Small intestine (tissue), 7 donors: Measurements from ENCODE around the gene LZTS3. TPM values are rescaled to one million over a fixed set of nuclear protein-coding genes. Genes with fewer than 3 reads are reported as not detected.

ENCODE experiments used
- DNase-seq, 2 donors: peaks; one replicate each; pipeline versions ENCODE4 v3.0.0 to v3.0.0-alpha.2; 2013
- FAIRE-seq: peaks from 2 replicates; lab custom pipeline; 2012; peaks lifted over from hg19 to GRCh38; lab: Jason Lieb, UNC
- H3K27ac ChIP-seq, 3 donors: one replicate each; pipeline ENCODE4 v1.5.1; 2013; ENCODE audit warnings: low read length in 2 of 3, mild to moderate bottlenecking in 2 of 3, control low read depth in 1 of 3, inconsistent platforms in 1 of 3, low read depth in 1 of 3, moderate library complexity in 1 of 3
- H3K27me3 ChIP-seq, 3 donors: one replicate each; pipeline ENCODE4 v1.6.1; 2013; ENCODE audit warnings: low read length in 3 of 3, inconsistent platforms in 1 of 3; ENCODE audit not compliant: control insufficient read depth in 3 of 3, insufficient read depth in 3 of 3
- H3K36me3 ChIP-seq, 3 donors: one replicate each; pipeline ENCODE4 v1.6.1; 2013; ENCODE audit warnings: low read length in 3 of 3, inconsistent platforms in 1 of 3, low read depth in 1 of 3, mild to moderate bottlenecking in 1 of 3, moderate library complexity in 1 of 3; ENCODE audit not compliant: control insufficient read depth in 3 of 3, insufficient read depth in 2 of 3
- H3K4me1 ChIP-seq, 3 donors: one replicate each; pipeline ENCODE4 v1.6.1; 2013; ENCODE audit warnings: low read length in 2 of 3, inconsistent platforms in 1 of 3, low read depth in 1 of 3, mild to moderate bottlenecking in 1 of 3, moderate library complexity in 1 of 3; ENCODE audit not compliant: control insufficient read depth in 3 of 3, insufficient read depth in 2 of 3
- H3K4me3 ChIP-seq, 3 donors: one replicate each; pipeline ENCODE4 v1.5.1; 2013; ENCODE audit warnings: low read length in 3 of 3, control low read depth in 1 of 3, inconsistent platforms in 1 of 3, low read depth in 1 of 3, mild to moderate bottlenecking in 1 of 3, moderate library complexity in 1 of 3
- H3K9me3 ChIP-seq, 2 donors: one replicate each; pipeline ENCODE4 v1.6.1; 2013; ENCODE audit warnings: low read depth in 1 of 2, low read length in 1 of 2; ENCODE audit not compliant: control insufficient read depth in 2 of 2, insufficient read depth in 1 of 2
- WGBS, 3 donors: extraction: QIAGEN DNeasy Blood & Tissue Kit; methylation state at CpG; one replicate each; pipeline ENCODE4 v1.1.7; 2013; 5-methylcytosine and 5-hydroxymethylcytosine counted together
- polyA plus RNA-seq, 4 donors: library from polyadenylated mRNA; stranded (reverse) in 3 of 4; unstranded in 1 of 4; fragments of 200-250 nt in 3 of 4; fragments of 120-200 nt in 1 of 4; gene quantifications; one replicate each; pipeline versions ENCODE4 v1.2.1 to v1.2.3, GENCODE V29; 2013
- donor health status: healthy with polysubstance abuse.
- donor health status: control.
- donor health status: control.
- donor health status: Bipolar disorder and iron deficiency.
- donor health status: healthy.

LZTS3 gene
- polyA plus RNA-seq, 4 donors = 7.3 to 19.9 (median 13.1) TPM

DNA sequence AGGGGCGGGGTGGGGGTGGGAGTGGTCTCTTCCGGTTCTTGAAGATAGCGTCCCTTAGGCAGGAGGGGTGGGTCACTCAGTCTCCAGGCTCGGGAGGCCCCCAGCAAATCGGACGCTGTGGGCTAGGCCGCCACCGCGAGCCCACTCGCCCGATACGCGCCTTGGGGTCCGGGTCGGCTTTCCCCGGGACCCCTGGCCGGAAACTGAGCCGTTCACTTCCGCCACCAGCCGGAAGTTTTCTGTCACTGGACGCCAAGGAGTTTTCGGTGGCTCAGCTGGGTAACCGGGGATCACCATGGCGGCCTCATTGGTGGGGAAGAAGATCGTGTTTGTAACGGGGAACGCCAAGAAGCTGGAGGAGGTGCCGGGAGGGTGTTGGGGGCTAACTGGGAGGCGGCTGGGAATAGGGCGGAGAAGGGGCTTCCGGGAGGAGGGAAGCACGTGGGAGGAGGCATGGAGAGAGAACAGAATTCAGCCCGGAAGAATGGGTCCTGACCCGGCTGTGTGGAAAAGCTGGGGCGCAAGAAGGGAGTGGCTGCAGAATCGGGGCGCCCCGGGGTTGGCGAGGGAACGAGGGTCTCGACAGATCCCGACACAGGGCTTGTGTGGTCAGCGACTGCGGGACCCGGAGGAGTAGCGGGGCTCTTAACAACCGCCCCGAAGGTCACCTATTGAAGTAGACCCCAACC is 36.1 kb upstream of the LZTS3 start, which contains the start of gene ITPA:
TSS of gene ITPA (plus strand) at position 242 of the 689 bp plus-strand sequence. CDS start at position 296, 54 bp downstream.
- peaks cover 0 to 13% (median 0%) of the 10 kb centered on the region in 3 donors for H3K4me1 ChIP-seq
- no peak for FAIRE-seq
- H3K36me3 ChIP-seq = peaks cover 0 to 15% (median 3%) of the 10 kb centered on the region in 3 donors
- peak within 1 kb of the TSS; percentile 74 to 97 (median 79) for H3K4me3 ChIP-seq
- DNase-seq = peak; percentile 67 to 81
- no peaks in the 10 kb centered on the region for H3K27me3 ChIP-seq
- WGBS, 3 donors = 0% methylated on average over 41 to 48 of the region's 48 CpGs
- peak within 1 kb of the TSS; percentile 61 to 90 (median 88) for H3K27ac ChIP-seq
- H3K9me3 ChIP-seq = no peaks in the 10 kb centered on the region

GRCh38 chr20:3208786-3209256 is 35.5 kb upstream of the LZTS3 start:
- no peak for FAIRE-seq
- DNase-seq = peak in 1 of 2 donors; percentile 24

GRCh38 chr20:3204124-3204794 is 30.9 kb upstream of the LZTS3 start, which contains the start of gene DDRGK1:
Gene DDRGK1, minus strand, starts transcription at chr20:3204682. Its CDS starts 55 bp downstream, at chr20:3204627.
- DNase-seq (peak; percentile 86 to 96), FAIRE-seq (no peak)
- Histone ChIP-seq H3K27me3 (no peaks in the 10 kb centered on the region), H3K27ac (peak within 1 kb of the TSS; percentile 78 to 94 (median 86)), H3K36me3 (peaks cover 0 to 36% (median 10%) of the 10 kb centered on the region in 3 donors), H3K9me3 (no peaks in the 10 kb centered on the region), H3K4me1 (peaks cover 0 to 23% (median 3%) of the 10 kb centered on the region in 3 donors), H3K4me3 (peak within 1 kb of the TSS; percentile 73 to 80 (median 78))
- whole genome bisulfite sequencing, 3 donors = 0% methylated on average over 32 to 48 of the region's 48 CpGs

More at GRCh38 chr20:3208786-3209256, 35.5 kb upstream of the LZTS3 start:
- no peaks in the 10 kb centered on the region for H3K9me3 ChIP-seq
- 1 to 3% (median 1%) methylated on average over 10 of the region's 10 CpGs for WGBS, 3 donors
- H3K27ac ChIP-seq = peak overlapping the region; percentile 61 to 90 (median 88)
- peak overlapping the region; percentile 74 to 97 (median 79) for H3K4me3 ChIP-seq
- peaks cover 0 to 13% (median 1%) of the 10 kb centered on the region in 3 donors for H3K36me3 ChIP-seq
- H3K4me1 ChIP-seq = peaks cover 0 to 13% (median 0%) of the 10 kb centered on the region in 3 donors
- H3K27me3 ChIP-seq = no peaks in the 10 kb centered on the region

DNA sequence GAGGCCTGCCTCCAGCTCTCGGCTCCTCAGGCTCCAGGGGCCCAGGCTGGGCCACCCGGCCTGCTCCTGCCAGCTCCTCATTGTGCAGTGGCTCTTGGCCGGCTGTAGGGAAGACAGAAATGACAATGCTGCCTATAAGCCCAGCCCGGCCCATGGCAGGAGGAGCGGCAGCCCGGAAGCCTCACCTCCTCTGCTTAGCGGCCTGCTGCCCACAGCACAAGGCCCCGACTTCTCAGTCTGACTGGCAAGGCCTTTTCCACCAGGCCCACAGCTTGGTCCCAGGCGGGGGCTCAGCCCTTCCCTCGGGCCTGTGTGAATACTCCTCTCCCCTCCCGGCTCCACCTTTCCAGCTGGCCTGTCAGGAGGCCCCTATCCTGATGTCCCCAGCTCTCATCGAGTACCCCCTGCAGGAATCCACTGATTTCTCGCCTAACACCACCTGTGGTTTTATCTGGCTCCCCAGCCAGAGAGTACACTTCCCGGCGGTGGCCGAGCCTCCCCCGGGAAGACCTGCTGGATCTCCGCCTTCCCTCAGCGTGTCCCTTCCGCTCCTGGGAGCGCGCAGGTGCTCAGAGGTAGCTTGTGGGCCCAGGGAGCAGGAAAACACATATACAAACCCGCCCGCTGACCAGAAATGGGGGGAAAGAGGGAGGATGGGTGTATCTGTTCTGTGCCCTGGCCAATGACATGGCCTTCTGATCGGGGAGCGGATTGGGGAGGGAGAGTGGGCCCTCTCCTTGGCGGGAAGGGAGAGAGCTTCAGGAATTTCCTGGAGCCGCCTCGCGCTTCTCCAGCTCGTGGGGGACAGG is 30.2 kb upstream of the LZTS3 start:
- FAIRE-seq = no peak

DNA sequence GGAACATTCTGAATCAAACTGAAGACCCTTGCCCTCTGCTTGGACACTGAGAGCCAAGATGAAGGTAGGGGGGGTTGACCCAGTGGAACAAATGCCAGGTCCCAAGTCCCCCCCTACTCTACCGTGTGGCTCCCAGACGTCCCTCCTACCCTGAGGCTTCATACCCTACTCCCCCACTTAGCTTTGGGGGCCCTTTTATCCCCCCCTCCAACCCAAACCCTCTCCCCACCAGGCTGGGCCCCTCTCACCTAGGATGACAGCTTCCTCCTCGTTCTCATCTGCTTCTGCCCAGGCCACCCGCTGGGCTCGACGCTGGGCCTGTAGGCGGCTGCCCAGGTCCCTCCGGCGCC is 29.6 kb upstream of the LZTS3 start:
- FAIRE-seq (no peak), DNase-seq (no peak)
- H3K27ac ChIP-seq = peak overlapping the region in 2 of 3 donors; percentile 86 to 94
- H3K4me3 ChIP-seq = peak overlapping the region in 2 of 3 donors; percentile 78 to 80
- H3K36me3 ChIP-seq = peaks cover 0 to 43% (median 10%) of the 10 kb centered on the region in 3 donors
- no peaks in the 10 kb centered on the region for H3K27me3 ChIP-seq
- no peaks in the 10 kb centered on the region for H3K9me3 ChIP-seq
- WGBS, 3 donors = 23 to 50% (median 33%) methylated on average over 9 of the region's 9 CpGs
- H3K4me1 ChIP-seq = peaks cover 0 to 16% (median 3%) of the 10 kb centered on the region in 3 donors

More for the DNA sequence above, 30.2 kb upstream of the LZTS3 start:
- Histone ChIP-seq H3K27me3 (no peaks in the 10 kb centered on the region), H3K27ac (peak overlapping the region; percentile 77 to 94 (median 86)), H3K36me3 (peaks cover 0 to 43% (median 10%) of the 10 kb centered on the region in 3 donors), H3K4me3 (peak overlapping the region; percentile 73 to 80 (median 78)), H3K4me1 (peaks cover 0 to 22% (median 3%) of the 10 kb centered on the region in 3 donors), H3K9me3 (no peaks in the 10 kb centered on the region)
- WGBS, 3 donors = 3 to 11% (median 7%) methylated on average over 27 to 31 of the region's 31 CpGs
- DNase-seq = peak in 1 of 2 donors; percentile 45

- H3K4me1 ChIP-seq = peaks cover 0 to 16% (median 3%) of the 10 kb centered on the region in 3 donors
- DNase-seq = no peak
- WGBS, 3 donors = 92 to 95% (median 92%) methylated on average over 25 to 27 of the region's 27 CpGs
- H3K27me3 ChIP-seq = no peaks in the 10 kb centered on the region
- H3K9me3 ChIP-seq = no peaks in the 10 kb centered on the region
- H3K27ac ChIP-seq = no peak overlapping the region
- no peak for FAIRE-seq
- peaks cover 3 to 65% (median 13%) of the 10 kb centered on the region in 3 donors for H3K36me3 ChIP-seq
- H3K4me3 ChIP-seq = no peak overlapping the region
Measured at GRCh38 chr20:3199976-3200755, 26.8 kb upstream of the LZTS3 start.

GRCh38 chr20:3199206-3199605 is 25.9 kb upstream of the LZTS3 start:
- Histone ChIP-seq H3K4me3 (no peak overlapping the region), H3K36me3 (peaks cover 5 to 74% (median 19%) of the 10 kb centered on the region in 3 donors), H3K4me1 (peaks cover 0 to 16% (median 3%) of the 10 kb centered on the region in 3 donors), H3K9me3 (no peaks in the 10 kb centered on the region), H3K27ac (no peak overlapping the region), H3K27me3 (no peaks in the 10 kb centered on the region)
- FAIRE-seq = no peak
- no peak for DNase-seq
- WGBS, 3 donors = 48 to 59% (median 50%) methylated on average over 2 of the region's 2 CpGs
